Thyroid gland (tissue), 4 donors: ENCODE measurements around the gene BNIPL. TPM values are rescaled to one million over a fixed set of nuclear protein-coding genes. Genes with fewer than 3 reads are reported as not detected.
A peak's percentile ranks its signal among the peaks of the same experiment; 100 is the strongest.

ENCODE experiments used
- DNase-seq, 2 donors: peaks; one replicate each; pipeline ENCODE4 v3.0.0-alpha.2; 2019
- H3K27ac ChIP-seq, 3 donors: fragments of 200-600 bp; sonication (generic); 1 replicate in 2 of 3; 2 replicates in 1 of 3; pipeline ENCODE4 v1.5.1; 2016 to 2019; ENCODE audit warnings: mild to moderate bottlenecking in 1 of 3, moderate library complexity in 1 of 3
- H3K27me3 ChIP-seq: fragments of 200-600 bp; sonication (generic); one replicate; pipeline ENCODE4 v1.5.1; 2019
- H3K36me3 ChIP-seq, 2 donors: fragments of 200-600 bp; sonication (generic); one replicate each; pipeline ENCODE4 v1.5.1; 2016 to 2019
- H3K4me1 ChIP-seq, 2 donors: fragments of 200-600 bp; sonication (generic); one replicate each; pipeline ENCODE4 v1.5.1; 2017 to 2019
- H3K4me3 ChIP-seq, 3 donors: fragments of 200-600 bp; sonication (generic); replicated peaks in 1 of 3; 1 replicate in 2 of 3; 2 replicates in 1 of 3; pipeline ENCODE4 v1.5.1; 2016; ENCODE audit warnings: mild to moderate bottlenecking in 1 of 3
- H3K9me3 ChIP-seq: fragments of 200-600 bp; sonication (generic); one replicate; pipeline ENCODE4 v1.5.1; 2017
- CTCF ChIP-seq, 6 experiments: fragments of 200-600 bp in 3 of 6; fragments of 450-650 bp in 3 of 6; sonication (generic) in 3 of 6; IDR thresholded peaks; one replicate each; pipeline ENCODE4 v1.5.1; 2016 to 2019; ENCODE audit warnings: antibody characterized with exemption in 6 of 6, mild to moderate bottlenecking in 2 of 6, inconsistent platforms in 1 of 6, moderate library complexity in 1 of 6
- POLR2A ChIP-seq, 2 donors: fragments of 450-650 bp; IDR thresholded peaks; one replicate each; pipeline ENCODE4 v1.6.1; 2017; ENCODE audit warnings: antibody characterized with exemption in 2 of 2, mild to moderate bottlenecking in 2 of 2, moderate library complexity in 1 of 2
- WGBS, 2 donors: methylation state at CpG; one replicate each; pipeline ENCODE4 v1.1.5; 2017; 5-methylcytosine and 5-hydroxymethylcytosine counted together
- intact Hi-C: fragments of 100-400 bp; cut with DNase I; formaldehyde crosslinking; loops from one replicate; pipeline ENCODE4 v1.15.1; 2023
- total RNA-seq, 4 donors: library from RNA; depleted of rRNA; stranded (reverse); fragments of >200 nt; gene quantifications; one replicate each; pipeline ENCODE4 v1.2.3, GENCODE V29; 2016

BNIPL gene
- total RNA-seq, 4 donors from 2014 or later: 4.0 to 16.8 (median 5.0) TPM

- WGBS, 2 donors: 26% methylated on average over 3 of the region's 3 CpGs
- Histone ChIP-seq H3K36me3 (no peaks in the 10 kb centered on the region), H3K4me3 (peak overlapping the region; percentile 71 to 89 (median 73)), H3K27ac (peak overlapping the region; percentile 92 to 98 (median 96)), H3K4me1 (peaks cover 62 to 63% of the 10 kb centered on the region in 2 donors), H3K27me3 (no peaks in the 10 kb centered on the region), H3K9me3 (no peaks in the 10 kb centered on the region)
- intact Hi-C loops: loop anchor here (5.0 kb wide), 1 partner anchor 48 kb away; the partner anchor contains the start of gene CDC42SE1
- DNase-seq: no peak
- TF ChIP-seq POLR2A (IDR thresholded peaks at IDR 0.05): no peak
- no peak for TF ChIP-seq CTCF (IDR thresholded peaks at IDR 0.05)
Observed at GRCh38 chr1:151009206-151009587, 27.2 kb upstream of the BNIPL start.

- TF ChIP-seq POLR2A (IDR thresholded peaks at IDR 0.05): no peak
- no peak for TF ChIP-seq CTCF (IDR thresholded peaks at IDR 0.05)
- Histone ChIP-seq H3K4me3 (no peak overlapping the region), H3K27ac (peak overlapping the region; percentile 92 to 98 (median 96)), H3K9me3 (no peaks in the 10 kb centered on the region), H3K27me3 (no peaks in the 10 kb centered on the region), H3K36me3 (no peaks in the 10 kb centered on the region), H3K4me1 (peaks cover 62 to 63% of the 10 kb centered on the region in 2 donors)
- DNase-seq: no peak
- 92 to 94% methylated on average over 8 of the region's 8 CpGs for WGBS, 2 donors
- intact Hi-C loops: loop anchor here (5.0 kb wide), 1 partner anchor 47 kb away; the partner anchor contains the start of gene CDC42SE1
Observed at GRCh38 chr1:151009674-151010345, 26.6 kb upstream of the BNIPL start.

- WGBS, 2 donors: 84 to 87% methylated on average over 3 of the region's 3 CpGs
- H3K4me1 ChIP-seq: peaks cover 59 to 60% of the 10 kb centered on the region in 2 donors
Observed at GRCh38 chr1:151010346-151010726, 26.1 kb upstream of the BNIPL start.

GRCh38 chr1:151011154-151011850 lies 25.1 kb upstream of the BNIPL start:
- H3K9me3 ChIP-seq: no peaks in the 10 kb centered on the region
- WGBS, 2 donors: 24 to 31% methylated on average over 4 of the region's 4 CpGs

More at GRCh38 chr1:151010346-151010726, 26.1 kb upstream of the BNIPL start:
- H3K36me3 ChIP-seq: no peaks in the 10 kb centered on the region
- intact Hi-C loops: no loop called here
- TF ChIP-seq CTCF (IDR thresholded peaks at IDR 0.05): no peak
- no peak for TF ChIP-seq POLR2A (IDR thresholded peaks at IDR 0.05)
- H3K9me3 ChIP-seq: no peaks in the 10 kb centered on the region
- DNase-seq: no peak
- H3K27me3 ChIP-seq: no peaks in the 10 kb centered on the region
- H3K27ac ChIP-seq: peak overlapping the region; percentile 92 to 98 (median 96)
- H3K4me3 ChIP-seq: no peak overlapping the region

More at GRCh38 chr1:151011154-151011850, 25.1 kb upstream of the BNIPL start:
- Histone ChIP-seq H3K4me3 (no peak overlapping the region), H3K27ac (peak overlapping the region; percentile 94 to 98 (median 96)), H3K27me3 (no peaks in the 10 kb centered on the region), H3K36me3 (no peaks in the 10 kb centered on the region), H3K4me1 (peaks cover 59 to 60% of the 10 kb centered on the region in 2 donors)
- intact Hi-C loops: no loop called here
- peak; percentile 86 to 91 for DNase-seq
- TF ChIP-seq CTCF (IDR thresholded peaks at IDR 0.05): no peak
- peak in 1 of 2 donors; percentile 69 for TF ChIP-seq POLR2A (IDR thresholded peaks at IDR 0.05)
